NAMALWA (cell line): ENCODE measurements around the gene UBAC1.
A peak's percentile ranks its signal among the peaks of the same experiment; 100 is the strongest.

Experiments
- DNase-seq: peaks from one replicate; pipeline ENCODE4 v3.0.0-alpha.2; 2015; ENCODE audit warnings: low spot score

UBAC1 gene

GRCh38 chr9:135883410-135884089 is 77.6 kb downstream of the UBAC1 start:
- DNase-seq, result peak; percentile 26
